ENCODE measurements around the gene CLEC4M.

Gene CLEC4M

DNA sequence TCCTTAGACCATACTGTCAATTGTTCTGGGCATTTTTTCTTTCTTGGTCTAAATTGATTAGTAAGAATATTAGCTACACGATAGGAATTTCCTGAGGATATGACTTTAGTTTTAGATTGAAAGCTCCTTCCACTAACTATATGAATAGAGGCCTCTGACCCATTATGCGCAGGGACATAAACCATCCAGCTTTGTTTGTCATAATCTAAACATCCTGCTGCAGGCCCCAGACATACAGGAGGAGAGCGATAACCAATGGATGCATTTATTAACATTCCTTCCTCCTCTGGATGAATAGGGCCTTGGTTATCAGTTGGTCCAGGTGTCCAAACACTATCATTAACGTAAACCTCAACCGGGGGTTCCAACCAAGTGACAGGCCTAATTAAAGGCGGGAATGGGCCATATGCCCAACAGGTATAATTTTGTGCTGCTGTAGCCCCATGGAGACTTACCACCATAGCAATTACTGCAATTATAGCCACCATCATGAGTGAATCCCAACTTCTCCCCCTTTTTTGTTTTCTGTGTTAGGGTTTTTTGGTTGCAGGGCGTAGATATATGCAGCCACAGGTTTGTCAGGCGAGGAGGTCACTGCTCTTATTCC, 32.6 kb downstream of the CLEC4M start:
- H3K27me3 ChIP-seq: peaks cover 5% of the 10 kb centered on the region
- no peak for TF ChIP-seq CTCF (IDR thresholded peaks at IDR 0.05)
- no peak overlapping the region for H3K4me3 ChIP-seq (ENCODE audit: low read depth in 1 of 2, low read length in 1 of 2)
- H3K27ac ChIP-seq: no peak overlapping the region
- H3K9me3 ChIP-seq: no peaks in the 10 kb centered on the region
- H3K4me1 ChIP-seq (ENCODE audit: control insufficient read depth in 1 of 2, insufficient read depth in 1 of 2, low read depth in 1 of 2, low read length in 1 of 2): peaks cover 11 to 12% of the 10 kb centered on the region in 2 experiments
- no peaks in the 10 kb centered on the region for H3K36me3 ChIP-seq

DNA sequence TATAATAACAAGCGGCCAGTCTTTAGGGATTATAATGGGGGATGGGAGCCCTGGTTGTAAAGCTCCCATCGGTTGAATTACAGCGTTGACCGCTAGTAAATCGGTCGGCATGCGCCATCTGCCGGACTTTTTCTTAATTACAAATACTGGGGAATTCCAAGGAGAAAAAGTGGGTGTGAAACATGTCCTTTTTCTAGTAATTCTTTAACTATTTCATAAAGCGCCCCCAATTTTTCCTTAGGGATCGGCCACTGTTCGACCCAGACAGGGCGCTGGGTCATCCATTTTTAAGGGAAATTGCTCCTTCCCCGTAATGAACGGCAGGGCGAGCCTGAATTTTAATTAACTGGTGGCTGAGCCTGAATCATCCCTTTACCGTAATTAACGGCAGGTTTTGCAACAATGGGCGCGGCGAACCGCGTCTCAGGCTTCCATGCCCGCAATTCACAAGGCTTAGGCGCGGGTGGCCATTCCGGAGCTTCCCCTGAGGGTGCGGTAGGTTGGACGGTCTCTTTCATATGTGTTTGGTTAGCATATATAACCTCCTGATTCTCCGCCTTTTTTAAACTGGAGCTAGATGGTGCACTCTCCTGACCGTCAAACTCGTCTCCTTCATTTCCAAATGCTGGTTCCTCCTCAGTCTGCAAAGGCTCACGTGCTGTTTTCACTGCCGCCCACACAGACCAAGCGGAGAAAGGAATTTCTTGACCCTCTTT, 36.8 kb downstream of the CLEC4M start:
- H3K4me3 ChIP-seq (ENCODE audit: low read depth in 1 of 2, low read length in 1 of 2): peak overlapping the region in 1 of 2 experiments; percentile 21
- peaks cover 11 to 12% of the 10 kb centered on the region in 2 experiments for H3K4me1 ChIP-seq (ENCODE audit: control insufficient read depth in 1 of 2, insufficient read depth in 1 of 2, low read depth in 1 of 2, low read length in 1 of 2)
- H3K9me3 ChIP-seq: no peaks in the 10 kb centered on the region
- H3K27me3 ChIP-seq: peaks cover 4% of the 10 kb centered on the region
- peak; percentile 64 for TF ChIP-seq CTCF (IDR thresholded peaks at IDR 0.05)
- H3K27ac ChIP-seq: no peak overlapping the region
- H3K36me3 ChIP-seq: no peaks in the 10 kb centered on the region

GRCh38 chr19:7801020-7801570, 38.1 kb downstream of the CLEC4M start:
- no peak for TF ChIP-seq CTCF (IDR thresholded peaks at IDR 0.05)
- Histone ChIP-seq H3K4me3 (ENCODE audit: low read depth in 1 of 2, low read length in 1 of 2) (no peak overlapping the region), H3K27me3 (peaks cover 4% of the 10 kb centered on the region)

DNA sequence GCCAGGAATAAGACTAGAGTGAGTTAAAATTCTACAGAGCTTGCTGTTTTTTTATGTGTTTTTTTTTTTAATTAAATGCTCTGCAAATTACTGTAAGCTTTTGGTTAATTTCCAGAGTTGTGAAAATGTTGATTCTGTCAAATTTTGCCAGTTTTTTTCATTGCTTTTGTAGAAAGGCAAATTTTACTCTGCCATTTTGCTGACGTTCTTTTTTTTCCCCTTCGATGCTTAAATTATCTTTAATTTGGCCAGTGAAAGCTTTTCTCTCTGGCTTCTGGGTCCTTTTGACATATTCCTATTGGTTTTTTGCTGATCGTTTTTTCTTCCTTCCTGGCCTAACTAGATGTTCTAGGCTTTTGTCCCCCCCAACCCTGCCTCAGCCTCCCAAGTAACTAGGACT, 43.2 kb downstream of the CLEC4M start:
- H3K4me3 ChIP-seq (ENCODE audit: low read depth in 1 of 2, low read length in 1 of 2): no peak overlapping the region
- H3K9me3 ChIP-seq: peaks cover 15% of the 10 kb centered on the region
- no peaks in the 10 kb centered on the region for H3K36me3 ChIP-seq
- H3K27ac ChIP-seq: no peak overlapping the region
- no peaks in the 10 kb centered on the region for H3K27me3 ChIP-seq
- TF ChIP-seq CTCF (IDR thresholded peaks at IDR 0.05): no peak
- no peaks in the 10 kb centered on the region for H3K4me1 ChIP-seq (ENCODE audit: control insufficient read depth in 1 of 2, insufficient read depth in 1 of 2, low read depth in 1 of 2, low read length in 1 of 2)

More at GRCh38 chr19:7801020-7801570, 38.1 kb downstream of the CLEC4M start:
- Histone ChIP-seq H3K27ac (no peak overlapping the region), H3K9me3 (no peaks in the 10 kb centered on the region), H3K4me1 (ENCODE audit: control insufficient read depth in 1 of 2, insufficient read depth in 1 of 2, low read depth in 1 of 2, low read length in 1 of 2) (peaks cover 11 to 12% of the 10 kb centered on the region in 2 experiments), H3K36me3 (no peaks in the 10 kb centered on the region)

GRCh38 chr19:7806876-7807275, 43.8 kb downstream of the CLEC4M start:
- H3K4me1 ChIP-seq (ENCODE audit: control insufficient read depth in 1 of 2, insufficient read depth in 1 of 2, low read depth in 1 of 2, low read length in 1 of 2): no peaks in the 10 kb centered on the region
- H3K9me3 ChIP-seq: peaks cover 17% of the 10 kb centered on the region
- no peak overlapping the region for H3K4me3 ChIP-seq (ENCODE audit: low read depth in 1 of 2, low read length in 1 of 2)
- TF ChIP-seq CTCF (IDR thresholded peaks at IDR 0.05): no peak
- H3K36me3 ChIP-seq: no peaks in the 10 kb centered on the region
- H3K27me3 ChIP-seq: no peaks in the 10 kb centered on the region
- H3K27ac ChIP-seq: no peak overlapping the region

All from neutrophil (primary cell).